ENCODE data around the gene CKAP2L. TPM values are rescaled to one million over a fixed set of nuclear protein-coding genes. Genes with fewer than 3 reads are reported as not detected.

Gene CKAP2L
- total and polyA plus RNA-seq, 11 donors = 0.06 to 4.5 (median 0.29) TPM; not detected in 4

GRCh38 chr2:112791019-112791418, 26.6 kb upstream of the CKAP2L start:
- ATAC-seq = no peak
- Histone ChIP-seq H3K27ac (no peak overlapping the region), H3K4me3 (no peak overlapping the region), H3K36me3 (no peaks in the 10 kb centered on the region), H3K27me3 (no peaks in the 10 kb centered on the region), H3K9me3 (no peaks in the 10 kb centered on the region), H3K4me1 (peaks cover 0 to 38% (median 3%) of the 10 kb centered on the region in 12 donors)
- DNase-seq = no peak
- WGBS, 4 donors = 94 to 100% (median 97%) methylated on average over 3 of the region's 3 CpGs; no CpG with 5 or more reads in 1 of the 4 donors
- intact Hi-C loops (cut with DNase I) = no loop called here
- TF ChIP-seq POLR2A (IDR thresholded peaks at IDR 0.05) = no peak
- TF ChIP-seq CTCF (IDR thresholded peaks at IDR 0.05) = no peak

- WGBS, 4 donors = 94 to 98% (median 96%) methylated on average over 5 of the region's 5 CpGs
- intact Hi-C loops (cut with DNase I) = no loop called here
- Histone ChIP-seq H3K27ac (no peak overlapping the region), H3K27me3 (no peaks in the 10 kb centered on the region), H3K4me3 (no peak overlapping the region), H3K4me1 (peaks cover 0 to 38% (median 3%) of the 10 kb centered on the region in 12 donors), H3K36me3 (no peaks in the 10 kb centered on the region), H3K9me3 (no peaks in the 10 kb centered on the region)
- no peak for ATAC-seq
- DNase-seq = no peak
- TF ChIP-seq CTCF (IDR thresholded peaks at IDR 0.05) (no peak), POLR2A (IDR thresholded peaks at IDR 0.05) (no peak)
Observed at GRCh38 chr2:112790305-112790704, 25.9 kb upstream of the CKAP2L start.

- 89 to 97% (median 94%) methylated on average over 1 of the region's 1 CpG for WGBS, 4 donors
- no peak overlapping the region for H3K4me3 ChIP-seq
- no peaks in the 10 kb centered on the region for H3K36me3 ChIP-seq
- no peak for DNase-seq
- no peak for ATAC-seq
- H3K4me1 ChIP-seq = peaks cover 0 to 39% (median 1%) of the 10 kb centered on the region in 12 donors
- H3K27me3 ChIP-seq = peaks cover 0 to under 1% (median 0%) of the 10 kb centered on the region in 9 donors
- no peaks in the 10 kb centered on the region for H3K9me3 ChIP-seq
- no peak for TF ChIP-seq POLR2A (IDR thresholded peaks at IDR 0.05)
- TF ChIP-seq CTCF (IDR thresholded peaks at IDR 0.05) = no peak
- H3K27ac ChIP-seq = no peak overlapping the region
- intact Hi-C loops (cut with DNase I) = no loop called here
Observed at GRCh38 chr2:112789186-112789585, 24.8 kb upstream of the CKAP2L start.

- intact Hi-C loops (cut with DNase I) = no loop called here
- WGBS, 4 donors = 55 to 63% (median 60%) methylated on average over 3 of the region's 3 CpGs
Observed at GRCh38 chr2:112788653-112789052, 24.2 kb upstream of the CKAP2L start.

More at GRCh38 chr2:112788653-112789052, 24.2 kb upstream of the CKAP2L start:
- ATAC-seq (no peak), DNase-seq (no peak)
- H3K9me3 ChIP-seq = no peaks in the 10 kb centered on the region
- H3K4me3 ChIP-seq = no peak overlapping the region
- H3K27ac ChIP-seq = no peak overlapping the region
- H3K4me1 ChIP-seq = peaks cover 0 to 39% (median under 1%) of the 10 kb centered on the region in 12 donors
- TF ChIP-seq CTCF (IDR thresholded peaks at IDR 0.05) (no peak), POLR2A (IDR thresholded peaks at IDR 0.05) (no peak)
- H3K27me3 ChIP-seq = peaks cover 0 to 6% (median 0%) of the 10 kb centered on the region in 9 donors
- H3K36me3 ChIP-seq = no peaks in the 10 kb centered on the region

Measured in heart left ventricle (tissue), 16 donors.